HCT116 (cell line): ENCODE data around the gene PDZD8. TPM values are rescaled to one million over a fixed set of nuclear protein-coding genes. Genes with fewer than 3 reads are reported as not detected.

ENCODE experiments used
- ATAC-seq: fragments of 200-7000 bp; cut with Tn5 transposase; 2 replicates; pipeline ENCODE4 v1.9.1; 2020; ENCODE audit warnings: mild to moderate bottlenecking, moderate library complexity
- BruUV-seq: library from RNA; stranded (reverse); fragments of 400-500 nt; replicated peaks from 2 replicates; lab custom pipeline; 2021; lab: Mats Ljungman, UMichigan
- CTCF ChIA-PET: fragments of 300-600 bp; sonication (Branson Sonifier 250); formaldehyde crosslinking; loops from one replicate; lab custom pipeline; 2021; ENCODE audit warnings: antibody characterized with exemption; lab: Charles Lee
- POLR2A ChIA-PET: fragments of 300-600, 350-600 bp; sonication (Branson Sonifier 250); formaldehyde crosslinking; loops from one replicate; lab custom pipeline; 2021; ENCODE audit warnings: antibody characterized with exemption; lab: Charles Lee
- RAD21 ChIA-PET, 2 experiments: fragments of 300-600 bp; sonication (Branson Sonifier 250); formaldehyde crosslinking; loops; one replicate each; lab custom pipeline; 2023; ENCODE audit warnings: low total read pairs in 2 of 2; ENCODE audit not compliant: uncharacterized antibody in 2 of 2, unreplicated experiment in 2 of 2, low non-redundant PET in 1 of 2; lab: Charles Lee
- DNase-seq: peaks from one replicate; pipeline ENCODE4 v3.0.0-alpha.2; 2010; ENCODE audit warnings: low read depth, low spot score
- H2AFZ ChIP-seq: fragments of 200-600 bp; shearing (Covaris generic), sonication (generic); 2 replicates; pipeline ENCODE4 v1.6.1; 2017; ENCODE audit warnings: low read depth, mixed run types, mixed read lengths, antibody characterized with exemption, low read length; ENCODE audit not compliant: poor library complexity, severe bottlenecking
- H3K27ac ChIP-seq: 2 replicates; pipeline ENCODE4 v1.5.1; 2012; ENCODE audit warnings: low read depth, low read length
- H3K27me3 ChIP-seq: fragments of 200-600 bp; sonication (generic); 2 replicates; pipeline ENCODE4 v1.6.1; 2016; ENCODE audit warnings: mixed run types, low read length, mixed read lengths; ENCODE audit not compliant: insufficient read depth
- H3K36me3 ChIP-seq, 2 experiments: fragments of 200-500 bp in 1 of 2; fragments of 200-600 bp in 1 of 2; sonication (Bioruptor generic) in 1 of 2; sonication (generic) in 1 of 2; 2 replicates each; pipeline versions ENCODE4 v1.5.1 to v1.6.1; 2014 to 2016; ENCODE audit warnings: low read length in 2 of 2, inconsistent platforms in 1 of 2, mixed read lengths in 1 of 2, mixed run types in 1 of 2; ENCODE audit not compliant: insufficient read depth in 2 of 2, control insufficient read depth in 1 of 2
- H3K4me1 ChIP-seq, 2 experiments: fragments of 200-600 bp in 1 of 2; sonication (generic) in 1 of 2; 2 replicates each; pipeline versions ENCODE4 v1.5.1 to v1.6.1; 2012 to 2017; ENCODE audit warnings: low read length in 2 of 2, inconsistent platforms in 1 of 2, mild to moderate bottlenecking in 1 of 2, mixed read lengths in 1 of 2, mixed run types in 1 of 2, moderate library complexity in 1 of 2; ENCODE audit not compliant: insufficient read depth in 2 of 2, control insufficient read depth in 1 of 2
- H3K4me2 ChIP-seq: fragments of 200-600 bp; sonication (generic); 2 replicates; pipeline ENCODE4 v1.6.1; 2017; ENCODE audit warnings: mixed run types, low read length, mixed read lengths
- H3K4me3 ChIP-seq, 2 experiments: fragments of 200-600 bp in 1 of 2; sonication (generic) in 1 of 2; replicated peaks in 1 of 2; 2 replicates each; pipeline ENCODE4 v1.5.1; 2011 to 2016; ENCODE audit warnings: low read length in 2 of 2, control low read depth in 1 of 2, low read depth in 1 of 2, mild to moderate bottlenecking in 1 of 2, mixed read lengths in 1 of 2, mixed run types in 1 of 2
- H3K79me2 ChIP-seq: fragments of 200-600 bp; sonication (generic); 2 replicates; pipeline ENCODE4 v1.6.1; 2017; ENCODE audit warnings: mild to moderate bottlenecking, mixed run types, low read length, moderate library complexity, mixed read lengths; ENCODE audit not compliant: insufficient read depth
- H3K9ac ChIP-seq: fragments of 200-600 bp; sonication (generic); 2 replicates; pipeline ENCODE4 v1.6.1; 2016; ENCODE audit warnings: low read length, mixed read lengths
- H3K9me2 ChIP-seq: fragments of 200-600 bp; sonication (generic), shearing (Covaris generic); 2 replicates; pipeline ENCODE4 v1.6.1; 2017; ENCODE audit warnings: mixed run types, mild to moderate bottlenecking, moderate library complexity; ENCODE audit not compliant: insufficient read depth
- H3K9me3 ChIP-seq, 2 experiments: fragments of 200-500 bp in 1 of 2; fragments of 200-600 bp in 1 of 2; sonication (Bioruptor generic) in 1 of 2; sonication (generic) in 1 of 2; 2 replicates each; pipeline ENCODE4 v1.6.1; 2014 to 2017; ENCODE audit warnings: low read length in 2 of 2, mixed read lengths in 2 of 2, inconsistent platforms in 1 of 2, low read depth in 1 of 2, mild to moderate bottlenecking in 1 of 2, mixed run types in 1 of 2, moderate library complexity in 1 of 2; ENCODE audit not compliant: control insufficient read depth in 1 of 2, insufficient read depth in 1 of 2
- H4K20me1 ChIP-seq: fragments of 200-600 bp; sonication (generic), shearing (Covaris generic); 2 replicates; pipeline ENCODE4 v1.6.1; 2017; ENCODE audit warnings: mixed run types, mild to moderate bottlenecking, moderate library complexity; ENCODE audit not compliant: insufficient read depth
- ATF3 ChIP-seq: IDR thresholded peaks from 2 replicates; pipeline ENCODE4 v1.6.1; 2012
- CBX3 ChIP-seq: IDR thresholded peaks from 2 replicates; pipeline ENCODE4 v1.6.1; 2012; ENCODE audit warnings: low read depth
- CEBPB ChIP-seq: IDR thresholded peaks from 2 replicates; pipeline ENCODE4 v1.6.1; 2012; ENCODE audit warnings: low read depth
- EGR1 ChIP-seq: IDR thresholded peaks from 2 replicates; pipeline ENCODE4 v1.6.1; 2012; ENCODE audit warnings: low read depth
- EZH2 ChIP-seq: fragments of 200-600 bp; sonication (generic); IDR thresholded peaks from 2 replicates; pipeline ENCODE4 v1.6.1; 2017; ENCODE audit warnings: antibody characterized with exemption, mixed run types
- EZH2phosphoT487 ChIP-seq: fragments of 200-600 bp; IDR thresholded peaks from 2 replicates; pipeline ENCODE4 v1.6.1; 2018; ENCODE audit warnings: antibody characterized with exemption, borderline replicate concordance
- FOSL1 ChIP-seq: IDR thresholded peaks from 2 replicates; pipeline ENCODE4 v1.6.1; 2012; ENCODE audit warnings: low read depth
- POLR2A ChIP-seq: IDR thresholded peaks from 2 replicates; pipeline ENCODE4 v1.7.0; 2011; ENCODE audit warnings: borderline replicate concordance; ENCODE audit not compliant: insufficient read depth, insufficient read length; ENCODE audit errors: extremely low read depth
- POLR2AphosphoS5 ChIP-seq: IDR thresholded peaks from 2 replicates; pipeline ENCODE4 v1.6.1; 2011; ENCODE audit warnings: mild to moderate bottlenecking, low read depth, low read length, moderate library complexity
- RAD21 ChIP-seq: IDR thresholded peaks from 2 replicates; pipeline ENCODE4 v1.6.1; 2012; ENCODE audit warnings: low read depth, mild to moderate bottlenecking
- SIN3A ChIP-seq: IDR thresholded peaks from 2 replicates; pipeline ENCODE4 v1.6.1; 2012; ENCODE audit warnings: low read depth
- ZBTB33 ChIP-seq: IDR thresholded peaks from 2 replicates; pipeline ENCODE4 v1.6.1; 2011; ENCODE audit warnings: mild to moderate bottlenecking, low read length, moderate library complexity; ENCODE audit not compliant: insufficient replicate concordance; ENCODE audit errors: extremely low read depth
- ZFX ChIP-seq: fragments of 450-650 bp; IDR thresholded peaks from 2 replicates; pipeline ENCODE4 v1.6.1; 2017
- ZNF274 ChIP-seq: fragments of 200-500 bp; sonication (Bioruptor generic); IDR thresholded peaks from 2 replicates; pipeline ENCODE4 v1.6.1; 2014; ENCODE audit warnings: mild to moderate bottlenecking, low read depth, low read length, inconsistent platforms
- intact Hi-C: fragments of 100-400 bp; cut with micrococcal nuclease; formaldehyde crosslinking; loops from 2 replicates; pipeline ENCODE4 v1.10.0; 2022
- total RNA-seq: library from RNA; stranded (reverse); gene quantifications from one replicate; pipeline ENCODE4 v1.2.1, GENCODE V29; 2021; ENCODE audit not compliant: unreplicated experiment
- TF ChIP-seq, protein P1 (sequence below), 3 experiments: fragments of 200-600 bp in 1 of 3; sonication (generic) in 1 of 3; IDR thresholded peaks in 2 of 3; conservative IDR thresholded peaks in 1 of 3; 2 replicates each; pipeline ENCODE4 v1.5.1; 2012 to 2017; ENCODE audit warnings: low read depth in 2 of 3, low read length in 2 of 3, antibody characterized with exemption in 1 of 3, borderline replicate concordance in 1 of 3, control low read depth in 1 of 3, mild to moderate bottlenecking in 1 of 3, mixed read lengths in 1 of 3, mixed run types in 1 of 3, moderate library complexity in 1 of 3; ENCODE audit not compliant: insufficient read depth in 1 of 3
- TF ChIP-seq, protein P2 (sequence below): IDR thresholded peaks from 2 replicates; pipeline ENCODE4 v1.6.1; 2012; ENCODE audit warnings: low read depth

PDZD8 gene
- total RNA-seq, 1 experiment from 2014 or later: 61.7 TPM

- Histone ChIP-seq H4K20me1 (no peaks in the 10 kb centered on the region), H3K79me2 (no peaks in the 10 kb centered on the region), H3K27ac (no peak overlapping the region), H3K36me3 (peaks cover 20 to 31% of the 10 kb centered on the region in 2 experiments; a peak in 3 of 4 replicates), H3K4me2 (no peak overlapping the region), H3K9me2 (no peaks in the 10 kb centered on the region), H2AFZ (no peak overlapping the region), H3K4me1 (no peaks in the 10 kb centered on the region), H3K27me3 (no peaks in the 10 kb centered on the region), H3K4me3 (no peak overlapping the region), H3K9me3 (no peaks in the 10 kb centered on the region), H3K9ac (no peak overlapping the region)
- ATAC-seq: no peak
- no TSS peak for BruUV-seq
- TF ChIP-seq RAD21: no peak
- TF ChIP-seq CBX3: no peak
- no peak for TF ChIP-seq ATF3
- TF ChIP-seq FOSL1: no peak
- TF ChIP-seq ZFX: no peak
- TF ChIP-seq SIN3A: no peak
- no peak for TF ChIP-seq EZH2phosphoT487
- TF ChIP-seq ZNF274: no peak
- TF ChIP-seq CEBPB: no peak
- TF ChIP-seq ZBTB33: no peak
- TF ChIP-seq, protein P1, sequence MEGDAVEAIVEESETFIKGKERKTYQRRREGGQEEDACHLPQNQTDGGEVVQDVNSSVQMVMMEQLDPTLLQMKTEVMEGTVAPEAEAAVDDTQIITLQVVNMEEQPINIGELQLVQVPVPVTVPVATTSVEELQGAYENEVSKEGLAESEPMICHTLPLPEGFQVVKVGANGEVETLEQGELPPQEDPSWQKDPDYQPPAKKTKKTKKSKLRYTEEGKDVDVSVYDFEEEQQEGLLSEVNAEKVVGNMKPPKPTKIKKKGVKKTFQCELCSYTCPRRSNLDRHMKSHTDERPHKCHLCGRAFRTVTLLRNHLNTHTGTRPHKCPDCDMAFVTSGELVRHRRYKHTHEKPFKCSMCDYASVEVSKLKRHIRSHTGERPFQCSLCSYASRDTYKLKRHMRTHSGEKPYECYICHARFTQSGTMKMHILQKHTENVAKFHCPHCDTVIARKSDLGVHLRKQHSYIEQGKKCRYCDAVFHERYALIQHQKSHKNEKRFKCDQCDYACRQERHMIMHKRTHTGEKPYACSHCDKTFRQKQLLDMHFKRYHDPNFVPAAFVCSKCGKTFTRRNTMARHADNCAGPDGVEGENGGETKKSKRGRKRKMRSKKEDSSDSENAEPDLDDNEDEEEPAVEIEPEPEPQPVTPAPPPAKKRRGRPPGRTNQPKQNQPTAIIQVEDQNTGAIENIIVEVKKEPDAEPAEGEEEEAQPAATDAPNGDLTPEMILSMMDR (IDR thresholded peaks at IDR 0.05 in 2 of 3, conservative IDR thresholded peaks at IDR 0.05 in 1 of 3; ENCODE audit: borderline replicate concordance in 1 of 3, insufficient read depth in 1 of 3, low read depth in 2 of 3, low read length in 2 of 3): no peak
- no peak for TF ChIP-seq POLR2AphosphoS5
- TF ChIP-seq, protein P2, sequence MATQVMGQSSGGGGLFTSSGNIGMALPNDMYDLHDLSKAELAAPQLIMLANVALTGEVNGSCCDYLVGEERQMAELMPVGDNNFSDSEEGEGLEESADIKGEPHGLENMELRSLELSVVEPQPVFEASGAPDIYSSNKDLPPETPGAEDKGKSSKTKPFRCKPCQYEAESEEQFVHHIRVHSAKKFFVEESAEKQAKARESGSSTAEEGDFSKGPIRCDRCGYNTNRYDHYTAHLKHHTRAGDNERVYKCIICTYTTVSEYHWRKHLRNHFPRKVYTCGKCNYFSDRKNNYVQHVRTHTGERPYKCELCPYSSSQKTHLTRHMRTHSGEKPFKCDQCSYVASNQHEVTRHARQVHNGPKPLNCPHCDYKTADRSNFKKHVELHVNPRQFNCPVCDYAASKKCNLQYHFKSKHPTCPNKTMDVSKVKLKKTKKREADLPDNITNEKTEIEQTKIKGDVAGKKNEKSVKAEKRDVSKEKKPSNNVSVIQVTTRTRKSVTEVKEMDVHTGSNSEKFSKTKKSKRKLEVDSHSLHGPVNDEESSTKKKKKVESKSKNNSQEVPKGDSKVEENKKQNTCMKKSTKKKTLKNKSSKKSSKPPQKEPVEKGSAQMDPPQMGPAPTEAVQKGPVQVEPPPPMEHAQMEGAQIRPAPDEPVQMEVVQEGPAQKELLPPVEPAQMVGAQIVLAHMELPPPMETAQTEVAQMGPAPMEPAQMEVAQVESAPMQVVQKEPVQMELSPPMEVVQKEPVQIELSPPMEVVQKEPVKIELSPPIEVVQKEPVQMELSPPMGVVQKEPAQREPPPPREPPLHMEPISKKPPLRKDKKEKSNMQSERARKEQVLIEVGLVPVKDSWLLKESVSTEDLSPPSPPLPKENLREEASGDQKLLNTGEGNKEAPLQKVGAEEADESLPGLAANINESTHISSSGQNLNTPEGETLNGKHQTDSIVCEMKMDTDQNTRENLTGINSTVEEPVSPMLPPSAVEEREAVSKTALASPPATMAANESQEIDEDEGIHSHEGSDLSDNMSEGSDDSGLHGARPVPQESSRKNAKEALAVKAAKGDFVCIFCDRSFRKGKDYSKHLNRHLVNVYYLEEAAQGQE: no peak
- TF ChIP-seq POLR2A: no peak
- no peak for TF ChIP-seq EZH2
- no peak for TF ChIP-seq EGR1
- RAD21 ChIA-PET: no interaction called here
- intact Hi-C loops: no loop called here
- no peak for DNase-seq
- POLR2A ChIA-PET: interaction anchor here (1.8 kb wide), 1 partner anchor 9 kb away, joined by 4 read pairs; no protein-coding TSS in a partner anchor
- CTCF ChIA-PET: no interaction called here
Measured at GRCh38 chr10:117284716-117285494, 90.3 kb downstream of the PDZD8 start.
